ENCODE data around the gene TMEM108. TPM values are rescaled to one million over a fixed set of nuclear protein-coding genes. Genes with fewer than 3 reads are reported as not detected.
"Not testable (repeated sequence)": the region's sequence is repeated elsewhere in the genome, so short reads cannot be mapped to it uniquely, and the experiment has no call there.

The TMEM108 gene
- polyA plus RNA-seq, 1 of the 3 experiments (the other 2 are of a cell fraction) = 8.6 TPM

- TF ChIP-seq REST (IDR thresholded peaks at IDR 0.05; ENCODE audit: low read depth, low read length) = no peak
- no peak for TF ChIP-seq RAD21 (IDR thresholded peaks at IDR 0.05; ENCODE audit: low read length)
- TF ChIP-seq CHD2 (IDR thresholded peaks at IDR 0.05; ENCODE audit: low read length, partially characterized antibody) = no peak
Observed at GRCh38 chr3:132997404-132998185, 40.6 kb upstream of the TMEM108 start (continued).

- H3K79me2 ChIP-seq (ENCODE audit: insufficient read depth); H4K20me1 ChIP-seq (ENCODE audit: insufficient read depth); H3K9ac ChIP-seq; DNase-seq; H3K9me2 ChIP-seq; H3K36me3 ChIP-seq (replicated peaks in 1 of 2; ENCODE audit: control insufficient read depth in 1 of 2, insufficient read depth in 2 of 2, low read length in 1 of 2); H3F3A ChIP-seq (replicated peaks; ENCODE audit: insufficient read depth); H3K4me2 ChIP-seq; H3K27ac ChIP-seq (ENCODE audit: low read depth in 2 of 2, low read length in 1 of 2); POLR2A ChIA-PET; H3K9me3 ChIP-seq; H3K4me1 ChIP-seq (ENCODE audit: control insufficient read depth in 1 of 2, insufficient read depth in 2 of 2, low read depth in 1 of 2, low read length in 1 of 2); H3K27me3 ChIP-seq (ENCODE audit: insufficient read depth); CTCF ChIA-PET; H3K4me3 ChIP-seq (ENCODE audit: low read depth in 2 of 2, low read length in 1 of 2); H2AFZ ChIP-seq (ENCODE audit: low read depth): not testable (repeated sequence)
- 63% methylated on average over 3 of the region's 9 CpGs for WGBS (ENCODE audit: low lambda C conversion rate)
Observed at GRCh38 chr3:133005032-133005431, 33.2 kb upstream of the TMEM108 start.

GRCh38 chr3:133007601-133008000 lies 30.6 kb upstream of the TMEM108 start:
- 56% methylated on average over 2 of the region's 2 CpGs for WGBS (ENCODE audit: low lambda C conversion rate)
- POLR2A ChIA-PET = no interaction called here

More at GRCh38 chr3:133007601-133008000, 30.6 kb upstream of the TMEM108 start:
- Histone ChIP-seq H3K4me2 (no peak overlapping the region), H3K9ac (no peak overlapping the region), H3K79me2 (ENCODE audit: insufficient read depth) (no peaks in the 10 kb centered on the region), H3K27me3 (ENCODE audit: insufficient read depth) (no peaks in the 10 kb centered on the region), H2AFZ (ENCODE audit: low read depth) (no peak overlapping the region), H3K9me3 (no peaks in the 10 kb centered on the region), H3K27ac (ENCODE audit: low read depth in 2 of 2, low read length in 1 of 2) (no peak overlapping the region), H3K36me3 (replicated peaks in 1 of 2; ENCODE audit: control insufficient read depth in 1 of 2, insufficient read depth in 2 of 2, low read length in 1 of 2) (no peaks in the 10 kb centered on the region), H4K20me1 (ENCODE audit: insufficient read depth) (no peaks in the 10 kb centered on the region), H3K4me1 (ENCODE audit: control insufficient read depth in 1 of 2, insufficient read depth in 2 of 2, low read depth in 1 of 2, low read length in 1 of 2) (no peaks in the 10 kb centered on the region), H3F3A (replicated peaks; ENCODE audit: insufficient read depth) (no peaks in the 10 kb centered on the region), H3K9me2 (no peaks in the 10 kb centered on the region), H3K4me3 (ENCODE audit: low read depth in 2 of 2, low read length in 1 of 2) (no peak overlapping the region)
- TF ChIP-seq, protein P1, sequence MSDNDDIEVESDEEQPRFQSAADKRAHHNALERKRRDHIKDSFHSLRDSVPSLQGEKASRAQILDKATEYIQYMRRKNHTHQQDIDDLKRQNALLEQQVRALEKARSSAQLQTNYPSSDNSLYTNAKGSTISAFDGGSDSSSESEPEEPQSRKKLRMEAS (IDR thresholded peaks at IDR 0.05; ENCODE audit: low read depth) = no peak
- TF ChIP-seq RFX5 (IDR thresholded peaks at IDR 0.05; ENCODE audit: low read length) (no peak), CHD2 (IDR thresholded peaks at IDR 0.05; ENCODE audit: low read length, partially characterized antibody) (no peak), USF1 (IDR thresholded peaks at IDR 0.05; ENCODE audit: borderline replicate concordance, low read depth) (no peak), EP300 (IDR thresholded peaks at IDR 0.05; ENCODE audit: borderline replicate concordance in 1 of 2, low read depth in 1 of 2, low read length in 1 of 2) (no peak), ELF1 (IDR thresholded peaks at IDR 0.05) (no peak), MEF2A (IDR thresholded peaks at IDR 0.05; ENCODE audit: borderline replicate concordance, low read depth) (no peak), SIN3A (IDR thresholded peaks at IDR 0.05; ENCODE audit: borderline replicate concordance, low read depth, low read length) (no peak), FOXM1 (IDR thresholded peaks at IDR 0.05; ENCODE audit: low read depth) (no peak), ZBTB33 (IDR thresholded peaks at IDR 0.05; ENCODE audit: borderline replicate concordance, low read depth) (no peak), GABPA (IDR thresholded peaks at IDR 0.05; ENCODE audit: low read depth) (no peak), MXI1 (IDR thresholded peaks at IDR 0.05; ENCODE audit: low read depth, low read length) (no peak), USF2 (IDR thresholded peaks at IDR 0.05; ENCODE audit: borderline replicate concordance, low read depth, low read length) (no peak)
- CTCF ChIA-PET = interaction anchor here (1.3 to 1.8 kb wide), 2 partner anchors 11 to 17 kb away, joined by 3 to 4 read pairs; no protein-coding TSS in a partner anchor
- no peak for DNase-seq

All from SK-N-SH (cell line).